Endothelial cell of umbilical vein (primary cell): Measurements from ENCODE around the gene C2orf74. TPM values are rescaled to one million over a fixed set of nuclear protein-coding genes. Genes with fewer than 3 reads are reported as not detected.

ENCODE experiments used
- BruUV-seq: library from RNA; stranded (reverse); fragments of 400-500 nt; replicated peaks from 2 replicates; lab custom pipeline; 2021; lab: Mats Ljungman, UMichigan
- CTCF ChIA-PET: fragments of 300-600, 350-600 bp; sonication (Branson Sonifier 250); formaldehyde crosslinking; loops from one replicate; lab custom pipeline; 2021; ENCODE audit warnings: antibody characterized with exemption, inconsistent platforms; lab: Charles Lee
- POLR2A ChIA-PET: fragments of 300-600, 350-600 bp; sonication (Branson Sonifier 250); formaldehyde crosslinking; loops from one replicate; lab custom pipeline; 2021; ENCODE audit warnings: antibody characterized with exemption, inconsistent platforms; lab: Charles Lee
- DNase-seq: peaks from one replicate; pipeline ENCODE4 v3.0.0-alpha.2; 2011; ENCODE audit warnings: low read depth, low spot score
- FAIRE-seq: peaks from 2 replicates; lab custom pipeline; 2011; peaks lifted over from hg19 to GRCh38; lab: Jason Lieb, UNC
- H2AFZ ChIP-seq: 2 replicates; pipeline ENCODE4 v1.6.0; 2012; ENCODE audit warnings: low read depth, low read length, control low read depth, inconsistent platforms
- H3K27ac ChIP-seq: 2 replicates; pipeline ENCODE4 v1.5.1; 2011; ENCODE audit warnings: low read depth, mild to moderate bottlenecking, control low read depth, low read length, moderate library complexity; ENCODE audit not compliant: insufficient read depth
- H3K27me3 ChIP-seq, 2 experiments: 2 replicates each; pipeline versions ENCODE4 v1.6.0 to v1.6.1; 2011; ENCODE audit warnings: low read length in 2 of 2, mixed read lengths in 1 of 2; ENCODE audit not compliant: control insufficient read depth in 2 of 2, insufficient read depth in 2 of 2
- H3K36me3 ChIP-seq, 2 experiments: 2 replicates in 1 of 2; 3 replicates in 1 of 2; pipeline ENCODE4 v1.5.1; 2011; ENCODE audit warnings: low read length in 2 of 2, mild to moderate bottlenecking in 1 of 2, moderate library complexity in 1 of 2; ENCODE audit not compliant: control insufficient read depth in 2 of 2, insufficient read depth in 2 of 2; ENCODE audit errors: extremely low read depth in 1 of 2
- H3K4me1 ChIP-seq: 3 replicates; pipeline ENCODE4 v1.5.1; 2011; ENCODE audit warnings: mild to moderate bottlenecking, low read length; ENCODE audit not compliant: control insufficient read depth, insufficient read depth; ENCODE audit errors: extremely low read depth
- H3K4me2 ChIP-seq: 2 replicates; pipeline ENCODE4 v1.6.1; 2011; ENCODE audit warnings: low read length, control low read depth, mixed read lengths; ENCODE audit not compliant: insufficient read depth
- H3K4me3 ChIP-seq, 3 experiments: fragments of 200-600 bp in 1 of 3; sonication (generic), shearing (Covaris generic) in 1 of 3; replicated peaks in 1 of 3; 2 replicates each; pipeline ENCODE4 v1.5.1; 2011 to 2016; ENCODE audit warnings: control low read depth in 3 of 3, low read length in 3 of 3, mild to moderate bottlenecking in 2 of 3, inconsistent platforms in 1 of 3, low read depth in 1 of 3, moderate library complexity in 1 of 3; ENCODE audit not compliant: insufficient read depth in 1 of 3
- H3K79me2 ChIP-seq: 2 replicates; pipeline ENCODE4 v1.6.0; 2012; ENCODE audit warnings: low read length, inconsistent platforms; ENCODE audit not compliant: control insufficient read depth, insufficient read depth
- H3K9ac ChIP-seq: replicated peaks from 2 replicates; pipeline ENCODE3; 2011; ENCODE audit warnings: low read length, control low read depth; ENCODE audit not compliant: insufficient read depth; ENCODE audit errors: extremely low read depth
- H3K9me1 ChIP-seq: replicated peaks from 3 replicates; pipeline ENCODE4 v1.6.0; 2011; ENCODE audit warnings: mild to moderate bottlenecking, low read length; ENCODE audit not compliant: control insufficient read depth, insufficient read depth; ENCODE audit errors: extremely low read depth
- H3K9me3 ChIP-seq: replicated peaks from 2 replicates; pipeline ENCODE4 v1.5.1; 2012; ENCODE audit warnings: low read length, inconsistent platforms; ENCODE audit not compliant: control insufficient read depth, insufficient read depth
- H4K20me1 ChIP-seq: replicated peaks from 2 replicates; pipeline ENCODE3; 2011; ENCODE audit warnings: mild to moderate bottlenecking, low read length; ENCODE audit not compliant: control insufficient read depth, insufficient read depth; ENCODE audit errors: extremely low read depth
- CTCF ChIP-seq, 2 donors: IDR thresholded peaks; 1 replicate in 1 of 2; 2 replicates in 1 of 2; pipeline ENCODE4 v1.5.1; 2011; ENCODE audit warnings: low read length in 2 of 2, mild to moderate bottlenecking in 2 of 2, moderate library complexity in 2 of 2, control low read depth in 1 of 2, inconsistent platforms in 1 of 2, low read depth in 1 of 2; ENCODE audit not compliant: insufficient read depth in 1 of 2; ENCODE audit errors: extremely low read depth in 1 of 2
- EZH2 ChIP-seq: IDR thresholded peaks from 2 replicates; pipeline ENCODE4 v1.6.1; 2012; ENCODE audit warnings: borderline replicate concordance, low read depth, mild to moderate bottlenecking, moderate library complexity, low read length, inconsistent platforms; ENCODE audit not compliant: severe bottlenecking
- FOS ChIP-seq: IDR thresholded peaks from 2 replicates; pipeline ENCODE4 v1.6.1; 2011; ENCODE audit warnings: mild to moderate bottlenecking, low read length, moderate library complexity, borderline replicate concordance; ENCODE audit not compliant: insufficient read depth
- GATA2 ChIP-seq: IDR thresholded peaks from 2 replicates; pipeline ENCODE4 v1.7.0; 2011; ENCODE audit warnings: low read depth, mild to moderate bottlenecking, moderate library complexity, mixed read lengths, low read length; ENCODE audit not compliant: insufficient read length, insufficient read depth
- JUN ChIP-seq: IDR thresholded peaks from 2 replicates; pipeline ENCODE4 v1.6.1; 2011; ENCODE audit warnings: borderline replicate concordance, low read depth; ENCODE audit not compliant: insufficient read length, insufficient read depth
- MAX ChIP-seq: IDR thresholded peaks from 2 replicates; pipeline ENCODE4 v1.6.1; 2011; ENCODE audit not compliant: insufficient read depth, insufficient read length
- MYC ChIP-seq: IDR thresholded peaks from one replicate; pipeline ENCODE4 v1.6.1; 2011; ENCODE audit warnings: mild to moderate bottlenecking, low read depth, low read length
- POLR2A ChIP-seq: IDR thresholded peaks from 2 replicates; pipeline ENCODE4 v1.6.1; 2012; ENCODE audit warnings: low read depth, mild to moderate bottlenecking, control low read depth, low read length
- POLR2AphosphoS5 ChIP-seq: IDR thresholded peaks from 2 replicates; pipeline ENCODE4 v1.6.1; 2012; ENCODE audit warnings: low read depth, mild to moderate bottlenecking, control low read depth, low read length, moderate library complexity; ENCODE audit not compliant: insufficient read depth
- dilution Hi-C: fragments of 300-500 bp; cut with MboI; formaldehyde crosslinking; loops from one replicate; pipeline ENCODE4 v1.15.0; 2019; ENCODE audit warnings: low sequenced_read_pairs; ENCODE audit not compliant: extremely low pct_ligation_motif_present
- intact Hi-C: fragments of 100-400 bp; cut with micrococcal nuclease; formaldehyde crosslinking; loops from one replicate; pipeline ENCODE4 v1.10.0; 2022
- polyA plus RNA-seq, 4 experiments: library from polyadenylated mRNA; depleted of rRNA in 3 of 4; stranded (reverse) in 3 of 4; unstranded in 1 of 4; fragments of >200 nt; gene quantifications; 2 replicates each; pipeline versions ENCODE4 v1.2.1 to v1.2.3, GENCODE V29; 2011 to 2012; ENCODE audit warnings: missing spikeins in 1 of 4
- total RNA-seq: library from RNA; stranded (reverse); gene quantifications from 2 replicates; pipeline ENCODE4 v1.2.3, GENCODE V29; 2021

The C2orf74 gene
- total and polyA plus RNA-seq, 2 donors (not counting 3 experiments of a cell fraction or from before 2014, with no cell fraction given), result 4.1 to 5.6 TPM

GRCh38 chr2:61172671-61173070 is 10.7 kb downstream of the C2orf74 start:
- H4K20me1 ChIP-seq, result no peaks in the 10 kb centered on the region
- H3K27ac ChIP-seq, result no peak overlapping the region
- DNase-seq (no peak), FAIRE-seq (no peak)
- no peak overlapping the region for H3K4me3 ChIP-seq
- BruUV-seq, result no TSS peak
- dilution Hi-C loops (no loop called here), intact Hi-C loops (no loop called here)
- H3K9me1 ChIP-seq, result no peaks in the 10 kb centered on the region
- no peak overlapping the region for H3K9ac ChIP-seq
- TF ChIP-seq POLR2A (no peak), POLR2AphosphoS5 (no peak), GATA2 (no peak), JUN (no peak), MAX (no peak), CTCF (IDR thresholded peaks at IDR 0.05; ENCODE audit: extremely low read depth in 1 of 2, insufficient read depth in 1 of 2, low read depth in 1 of 2, low read length in 2 of 2) (no peak)
- no peak overlapping the region for H2AFZ ChIP-seq
- CTCF ChIA-PET, result no interaction called here
- H3K27me3 ChIP-seq, result peaks cover 0 to 2% of the 10 kb centered on the region in 2 experiments
- no peaks in the 10 kb centered on the region for H3K9me3 ChIP-seq
- POLR2A ChIA-PET, result no interaction called here
- H3K79me2 ChIP-seq, result no peaks in the 10 kb centered on the region
- H3K4me1 ChIP-seq, result peaks cover 7% of the 10 kb centered on the region
- H3K36me3 ChIP-seq, result no peaks in the 10 kb centered on the region
- no peak overlapping the region for H3K4me2 ChIP-seq

GRCh38 chr2:61173116-61173515 is 11.1 kb downstream of the C2orf74 start:
- no peaks in the 10 kb centered on the region for H3K9me1 ChIP-seq
- H3K9me3 ChIP-seq, result no peaks in the 10 kb centered on the region
- peaks cover 0 to 2% of the 10 kb centered on the region in 2 experiments for H3K27me3 ChIP-seq
- no peak overlapping the region for H3K4me2 ChIP-seq
- ChIA-PET POLR2A (no interaction called here), CTCF (no interaction called here)
- TF ChIP-seq FOS (no peak), MAX (no peak), CTCF (IDR thresholded peaks at IDR 0.05; ENCODE audit: extremely low read depth in 1 of 2, insufficient read depth in 1 of 2, low read depth in 1 of 2, low read length in 2 of 2) (no peak), POLR2A (no peak), POLR2AphosphoS5 (no peak), MYC (no peak), GATA2 (no peak), JUN (no peak), EZH2 (no peak)
- DNase-seq (no peak), FAIRE-seq (no peak)
- BruUV-seq, result no TSS peak
- H4K20me1 ChIP-seq, result no peaks in the 10 kb centered on the region
- H3K4me1 ChIP-seq, result peaks cover 11% of the 10 kb centered on the region
- no peak overlapping the region for H3K27ac ChIP-seq
- H3K4me3 ChIP-seq, result no peak overlapping the region
- H3K79me2 ChIP-seq, result peaks cover 4% of the 10 kb centered on the region
- H2AFZ ChIP-seq, result no peak overlapping the region
- no peak overlapping the region for H3K9ac ChIP-seq
- intact Hi-C loops (no loop called here), dilution Hi-C loops (no loop called here)
- H3K36me3 ChIP-seq, result no peaks in the 10 kb centered on the region
